ENCODE measurements around the gene AHSP. TPM values are rescaled to one million over a fixed set of nuclear protein-coding genes. Genes with fewer than 3 reads are reported as not detected.
"Not testable (repeated sequence)": the region's sequence is repeated elsewhere in the genome, so short reads cannot be mapped to it uniquely, and the experiment has no call there.

Gene AHSP
- not detected in 2 replicates for total RNA-seq
- long read RNA-seq = 0 reads

DNA sequence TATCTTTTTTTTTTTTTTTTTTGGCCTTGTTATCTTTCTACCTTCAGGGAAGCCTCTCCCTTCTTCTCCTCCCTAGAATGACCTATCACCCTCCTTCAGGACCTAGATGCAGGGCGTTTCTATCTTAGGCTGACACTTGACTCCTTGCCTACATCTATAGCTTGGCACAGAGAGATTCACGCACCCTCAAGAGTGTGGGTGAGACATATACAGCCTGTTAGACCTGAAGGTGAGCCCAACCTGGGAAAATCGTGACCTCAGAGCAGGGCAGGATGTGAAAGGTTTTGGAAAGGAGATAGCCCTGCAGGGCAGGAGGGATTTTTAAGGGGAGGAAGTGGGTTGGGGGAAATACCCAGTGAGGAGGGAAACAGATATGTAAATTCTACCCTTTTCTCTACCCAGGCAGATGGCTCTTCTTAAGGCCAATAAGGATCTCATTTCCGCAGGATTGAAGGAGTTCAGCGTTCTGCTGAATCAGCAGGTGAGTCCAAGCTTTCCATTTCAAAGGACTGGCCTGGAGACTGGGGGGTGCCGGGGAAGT is at the start of gene AHSP:
Gene AHSP (plus strand): TSS at position 167 of the 541 bp plus-strand sequence. CDS start 240 bp downstream, at position 407.
- Mint-ChIP-seq H3K4me3 (ENCODE audit: unreplicated experiment) (no peak within 1 kb of the TSS), H3K27ac (ENCODE audit: unreplicated experiment) (no peak within 1 kb of the TSS), H3K27me3 (ENCODE audit: unreplicated experiment) (peaks cover 36% of the 10 kb centered on the region), H3K9me3 (ENCODE audit: unreplicated experiment) (no peaks in the 10 kb centered on the region), H3K36me3 (ENCODE audit: unreplicated experiment) (no peaks in the 10 kb centered on the region), H3K4me1 (ENCODE audit: unreplicated experiment) (peaks cover 5% of the 10 kb centered on the region)
- TF ChIP-seq, protein P1, sequence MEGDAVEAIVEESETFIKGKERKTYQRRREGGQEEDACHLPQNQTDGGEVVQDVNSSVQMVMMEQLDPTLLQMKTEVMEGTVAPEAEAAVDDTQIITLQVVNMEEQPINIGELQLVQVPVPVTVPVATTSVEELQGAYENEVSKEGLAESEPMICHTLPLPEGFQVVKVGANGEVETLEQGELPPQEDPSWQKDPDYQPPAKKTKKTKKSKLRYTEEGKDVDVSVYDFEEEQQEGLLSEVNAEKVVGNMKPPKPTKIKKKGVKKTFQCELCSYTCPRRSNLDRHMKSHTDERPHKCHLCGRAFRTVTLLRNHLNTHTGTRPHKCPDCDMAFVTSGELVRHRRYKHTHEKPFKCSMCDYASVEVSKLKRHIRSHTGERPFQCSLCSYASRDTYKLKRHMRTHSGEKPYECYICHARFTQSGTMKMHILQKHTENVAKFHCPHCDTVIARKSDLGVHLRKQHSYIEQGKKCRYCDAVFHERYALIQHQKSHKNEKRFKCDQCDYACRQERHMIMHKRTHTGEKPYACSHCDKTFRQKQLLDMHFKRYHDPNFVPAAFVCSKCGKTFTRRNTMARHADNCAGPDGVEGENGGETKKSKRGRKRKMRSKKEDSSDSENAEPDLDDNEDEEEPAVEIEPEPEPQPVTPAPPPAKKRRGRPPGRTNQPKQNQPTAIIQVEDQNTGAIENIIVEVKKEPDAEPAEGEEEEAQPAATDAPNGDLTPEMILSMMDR (IDR thresholded peaks at IDR 0.05) = no peak
- DNase-seq (ENCODE audit: extremely low spot score, unreplicated experiment) = peak; percentile 10

GRCh38 chr16:31478956-31479355 is 48.7 kb upstream of the AHSP start:
- Mint-ChIP-seq H3K36me3 (ENCODE audit: unreplicated experiment) (peaks cover 22% of the 10 kb centered on the region), H3K4me3 (ENCODE audit: unreplicated experiment) (no peak overlapping the region), H3K27me3 (ENCODE audit: unreplicated experiment) (no peaks in the 10 kb centered on the region), H3K27ac (ENCODE audit: unreplicated experiment) (no peak overlapping the region), H3K4me1 (ENCODE audit: unreplicated experiment) (peaks cover 15% of the 10 kb centered on the region), H3K9me3 (ENCODE audit: unreplicated experiment) (no peaks in the 10 kb centered on the region)
- DNase-seq (ENCODE audit: extremely low spot score, unreplicated experiment) = no peak
- TF ChIP-seq, protein P1 (IDR thresholded peaks at IDR 0.05) = no peak

- no peak overlapping the region for H3K27ac Mint-ChIP-seq (ENCODE audit: unreplicated experiment)
- no peak overlapping the region for H3K4me3 Mint-ChIP-seq (ENCODE audit: unreplicated experiment)
- TF ChIP-seq, protein P1 (IDR thresholded peaks at IDR 0.05) = no peak
- no peaks in the 10 kb centered on the region for H3K9me3 Mint-ChIP-seq (ENCODE audit: unreplicated experiment)
- peaks cover 12% of the 10 kb centered on the region for H3K4me1 Mint-ChIP-seq (ENCODE audit: unreplicated experiment)
- DNase-seq (ENCODE audit: extremely low spot score, unreplicated experiment) = no peak
- peaks cover 19% of the 10 kb centered on the region for H3K36me3 Mint-ChIP-seq (ENCODE audit: unreplicated experiment)
- no peaks in the 10 kb centered on the region for H3K27me3 Mint-ChIP-seq (ENCODE audit: unreplicated experiment)
Observed at GRCh38 chr16:31479751-31480150, 47.9 kb upstream of the AHSP start.

DNA sequence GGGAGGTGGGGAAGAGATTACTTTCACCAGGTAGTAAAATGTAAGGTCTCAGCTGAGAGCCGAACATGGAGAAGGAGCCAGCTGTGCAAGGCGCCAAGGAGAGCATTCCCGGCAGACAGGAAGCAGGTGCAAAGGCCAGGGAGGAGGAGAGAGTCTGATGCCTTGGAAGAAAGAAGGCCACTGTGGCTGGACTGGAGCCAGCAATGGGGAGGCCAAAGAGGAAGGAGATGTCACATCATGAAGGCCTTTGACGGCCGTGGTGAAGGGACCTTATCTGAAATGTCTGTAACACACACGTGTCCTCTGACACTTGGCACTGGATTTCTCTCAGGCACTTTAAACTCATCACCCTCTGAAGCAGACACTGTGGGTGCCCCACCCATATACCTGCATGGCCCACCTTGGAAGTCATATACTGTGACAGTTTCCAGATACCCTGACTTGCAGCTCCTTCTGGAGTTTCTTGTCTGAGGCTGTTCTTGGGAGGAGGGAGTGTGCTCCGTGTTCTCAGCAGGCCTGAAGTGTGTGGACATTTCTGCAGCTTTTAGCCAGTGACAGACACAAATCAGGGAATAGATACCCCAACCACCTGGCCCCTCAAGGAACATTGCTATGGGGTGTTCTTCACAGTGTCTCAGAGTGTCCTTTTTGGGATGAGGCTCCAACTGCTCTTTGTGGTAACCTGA is 46.7 kb upstream of the AHSP start:
- no peaks in the 10 kb centered on the region for H3K9me3 Mint-ChIP-seq (ENCODE audit: unreplicated experiment)
- H3K27me3 Mint-ChIP-seq (ENCODE audit: unreplicated experiment) = no peaks in the 10 kb centered on the region
- TF ChIP-seq, protein P1 (IDR thresholded peaks at IDR 0.05) = no peak
- H3K4me3 Mint-ChIP-seq (ENCODE audit: unreplicated experiment) = no peak overlapping the region
- no peak overlapping the region for H3K27ac Mint-ChIP-seq (ENCODE audit: unreplicated experiment)
- DNase-seq (ENCODE audit: extremely low spot score, unreplicated experiment) = no peak
- H3K4me1 Mint-ChIP-seq (ENCODE audit: unreplicated experiment) = peaks cover 10% of the 10 kb centered on the region
- H3K36me3 Mint-ChIP-seq (ENCODE audit: unreplicated experiment) = peaks cover 15% of the 10 kb centered on the region

GRCh38 chr16:31483081-31483480 is 44.6 kb upstream of the AHSP start, which contains the start of gene SLC5A2:
Gene SLC5A2 (plus strand): TSS chr16:31483123. CDS start chr16:31483137, 14 bp downstream.
- Mint-ChIP-seq H3K36me3 (ENCODE audit: unreplicated experiment) (peaks cover 3% of the 10 kb centered on the region), H3K4me1 (ENCODE audit: unreplicated experiment) (peaks cover 12% of the 10 kb centered on the region), H3K4me3 (ENCODE audit: unreplicated experiment) (no peak within 1 kb of the TSS), H3K27ac (ENCODE audit: unreplicated experiment) (no peak within 1 kb of the TSS), H3K27me3 (ENCODE audit: unreplicated experiment) (peaks cover 3% of the 10 kb centered on the region), H3K9me3 (ENCODE audit: unreplicated experiment) (no peaks in the 10 kb centered on the region)
- no peak for DNase-seq (ENCODE audit: extremely low spot score, unreplicated experiment)
- TF ChIP-seq, protein P1 (IDR thresholded peaks at IDR 0.05) = no peak

GRCh38 chr16:31484048-31484447 is 43.7 kb upstream of the AHSP start:
- DNase-seq (ENCODE audit: extremely low spot score, unreplicated experiment); H3K9me3 Mint-ChIP-seq (ENCODE audit: unreplicated experiment); H3K36me3 Mint-ChIP-seq (ENCODE audit: unreplicated experiment); H3K27ac Mint-ChIP-seq (ENCODE audit: unreplicated experiment); H3K27me3 Mint-ChIP-seq (ENCODE audit: unreplicated experiment); H3K4me3 Mint-ChIP-seq (ENCODE audit: unreplicated experiment): not testable (repeated sequence)
- peaks cover 12% of the 10 kb centered on the region for H3K4me1 Mint-ChIP-seq (ENCODE audit: unreplicated experiment)

Measured in osteocyte (in vitro differentiated cells).